HEK293 (cell line): ENCODE results near the gene OR3A1.

ENCODE experiments used
- ATF2 ChIP-seq: fragments of 450-650 bp; formaldehyde crosslinking; IDR thresholded peaks from 2 replicates; pipeline ENCODE4 v1.5.1; 2016; ENCODE audit warnings: missing biosample characterization, missing genetic modification characterization, low read depth
- BCL11A ChIP-seq: fragments of 450-650 bp; formaldehyde crosslinking; IDR thresholded peaks from 2 replicates; pipeline ENCODE4 v1.5.1; 2016; ENCODE audit warnings: low read depth, missing biosample characterization, missing genetic modification characterization
- ELK4 ChIP-seq: IDR thresholded peaks from 2 replicates; pipeline ENCODE4 v1.6.1; 2011; ENCODE audit warnings: mild to moderate bottlenecking, low read depth, low read length, borderline replicate concordance
- SP7 ChIP-seq: fragments of 450-650 bp; formaldehyde crosslinking; IDR thresholded peaks from 2 replicates; pipeline ENCODE4 v1.5.1; 2016; ENCODE audit warnings: missing biosample characterization, missing genetic modification characterization
- WT1 ChIP-seq: fragments of 450-650 bp; formaldehyde crosslinking; IDR thresholded peaks from 2 replicates; pipeline ENCODE4 v1.5.1; 2016; ENCODE audit warnings: missing biosample characterization, missing genetic modification characterization
- ZNF133 ChIP-seq: fragments of 450-650 bp; formaldehyde crosslinking; IDR thresholded peaks from 2 replicates; pipeline ENCODE4 v1.5.1; 2016; ENCODE audit warnings: missing biosample characterization, missing genetic modification characterization
- ZNF211 ChIP-seq: fragments of 450-650 bp; formaldehyde crosslinking; IDR thresholded peaks from 2 replicates; pipeline ENCODE4 v1.5.1; 2016; ENCODE audit warnings: low read depth, missing biosample characterization, missing genetic modification characterization
- ZNF362 ChIP-seq: fragments of 450-650 bp; formaldehyde crosslinking; IDR thresholded peaks from 2 replicates; pipeline ENCODE4 v1.5.1; 2016; ENCODE audit warnings: missing biosample characterization, missing genetic modification characterization
- TF ChIP-seq, protein P1 (sequence below): fragments of 450-650 bp; formaldehyde crosslinking; IDR thresholded peaks from 2 replicates; pipeline ENCODE4 v1.5.1; 2016; ENCODE audit warnings: missing biosample characterization, missing genetic modification characterization

GRCh38 chr17:3260163-3260562 lies 38.0 kb downstream of the OR3A1 start:
- TF ChIP-seq ZNF211 (tag by site-specific recombination), result no peak
- TF ChIP-seq ZNF133 (tag by site-specific recombination), result no peak
- TF ChIP-seq, protein P1, sequence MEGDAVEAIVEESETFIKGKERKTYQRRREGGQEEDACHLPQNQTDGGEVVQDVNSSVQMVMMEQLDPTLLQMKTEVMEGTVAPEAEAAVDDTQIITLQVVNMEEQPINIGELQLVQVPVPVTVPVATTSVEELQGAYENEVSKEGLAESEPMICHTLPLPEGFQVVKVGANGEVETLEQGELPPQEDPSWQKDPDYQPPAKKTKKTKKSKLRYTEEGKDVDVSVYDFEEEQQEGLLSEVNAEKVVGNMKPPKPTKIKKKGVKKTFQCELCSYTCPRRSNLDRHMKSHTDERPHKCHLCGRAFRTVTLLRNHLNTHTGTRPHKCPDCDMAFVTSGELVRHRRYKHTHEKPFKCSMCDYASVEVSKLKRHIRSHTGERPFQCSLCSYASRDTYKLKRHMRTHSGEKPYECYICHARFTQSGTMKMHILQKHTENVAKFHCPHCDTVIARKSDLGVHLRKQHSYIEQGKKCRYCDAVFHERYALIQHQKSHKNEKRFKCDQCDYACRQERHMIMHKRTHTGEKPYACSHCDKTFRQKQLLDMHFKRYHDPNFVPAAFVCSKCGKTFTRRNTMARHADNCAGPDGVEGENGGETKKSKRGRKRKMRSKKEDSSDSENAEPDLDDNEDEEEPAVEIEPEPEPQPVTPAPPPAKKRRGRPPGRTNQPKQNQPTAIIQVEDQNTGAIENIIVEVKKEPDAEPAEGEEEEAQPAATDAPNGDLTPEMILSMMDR (tag by site-specific recombination), result no peak
- TF ChIP-seq ATF2 (tag by site-specific recombination), result no peak
- no peak for TF ChIP-seq ELK4
- no peak for TF ChIP-seq WT1 (tag by site-specific recombination)
- TF ChIP-seq BCL11A, result no peak
- no peak for TF ChIP-seq ZNF362 (tag by site-specific recombination)
- no peak for TF ChIP-seq SP7 (tag by site-specific recombination)
